GM12872 (cell line): ENCODE measurements around the gene SYNJ1.

Source experiments
- TF ChIP-seq, protein P1 (sequence below): IDR thresholded peaks from 3 replicates; pipeline ENCODE4 v1.5.1; 2011; ENCODE audit warnings: low read depth, mild to moderate bottlenecking, low read length, moderate library complexity; ENCODE audit not compliant: insufficient read depth

SYNJ1 gene

DNA sequence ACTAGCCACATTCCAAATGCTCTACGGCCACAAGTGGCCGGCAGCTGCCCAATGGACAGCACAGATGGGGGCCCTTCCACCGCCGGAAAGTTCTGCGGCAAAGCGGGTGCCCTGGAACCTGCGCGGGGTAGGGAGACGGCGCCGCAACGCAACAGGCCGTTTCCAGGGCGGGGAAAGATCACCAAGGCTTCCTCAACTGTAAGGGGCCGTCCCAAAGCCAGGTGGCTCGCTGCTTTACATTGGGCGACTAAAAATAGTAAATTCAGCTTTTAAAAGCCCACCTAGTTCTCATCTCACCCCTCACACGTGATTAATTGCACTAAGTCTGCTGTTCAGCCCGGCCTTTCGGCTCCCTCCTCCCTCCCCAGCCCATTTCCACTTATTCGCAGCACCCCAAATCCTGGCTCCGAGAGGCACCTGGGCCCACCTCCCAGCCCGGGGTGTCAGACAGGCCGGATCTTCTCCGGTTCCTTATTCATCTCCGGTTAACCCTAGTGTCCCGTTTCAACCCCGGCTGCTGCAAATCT is 116.3 kb downstream of the SYNJ1 start:
- TF ChIP-seq, protein P1, sequence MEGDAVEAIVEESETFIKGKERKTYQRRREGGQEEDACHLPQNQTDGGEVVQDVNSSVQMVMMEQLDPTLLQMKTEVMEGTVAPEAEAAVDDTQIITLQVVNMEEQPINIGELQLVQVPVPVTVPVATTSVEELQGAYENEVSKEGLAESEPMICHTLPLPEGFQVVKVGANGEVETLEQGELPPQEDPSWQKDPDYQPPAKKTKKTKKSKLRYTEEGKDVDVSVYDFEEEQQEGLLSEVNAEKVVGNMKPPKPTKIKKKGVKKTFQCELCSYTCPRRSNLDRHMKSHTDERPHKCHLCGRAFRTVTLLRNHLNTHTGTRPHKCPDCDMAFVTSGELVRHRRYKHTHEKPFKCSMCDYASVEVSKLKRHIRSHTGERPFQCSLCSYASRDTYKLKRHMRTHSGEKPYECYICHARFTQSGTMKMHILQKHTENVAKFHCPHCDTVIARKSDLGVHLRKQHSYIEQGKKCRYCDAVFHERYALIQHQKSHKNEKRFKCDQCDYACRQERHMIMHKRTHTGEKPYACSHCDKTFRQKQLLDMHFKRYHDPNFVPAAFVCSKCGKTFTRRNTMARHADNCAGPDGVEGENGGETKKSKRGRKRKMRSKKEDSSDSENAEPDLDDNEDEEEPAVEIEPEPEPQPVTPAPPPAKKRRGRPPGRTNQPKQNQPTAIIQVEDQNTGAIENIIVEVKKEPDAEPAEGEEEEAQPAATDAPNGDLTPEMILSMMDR: no peak

GRCh38 chr21:32608851-32609250 is 119.0 kb downstream of the SYNJ1 start:
- TF ChIP-seq, protein P1: no peak

DNA sequence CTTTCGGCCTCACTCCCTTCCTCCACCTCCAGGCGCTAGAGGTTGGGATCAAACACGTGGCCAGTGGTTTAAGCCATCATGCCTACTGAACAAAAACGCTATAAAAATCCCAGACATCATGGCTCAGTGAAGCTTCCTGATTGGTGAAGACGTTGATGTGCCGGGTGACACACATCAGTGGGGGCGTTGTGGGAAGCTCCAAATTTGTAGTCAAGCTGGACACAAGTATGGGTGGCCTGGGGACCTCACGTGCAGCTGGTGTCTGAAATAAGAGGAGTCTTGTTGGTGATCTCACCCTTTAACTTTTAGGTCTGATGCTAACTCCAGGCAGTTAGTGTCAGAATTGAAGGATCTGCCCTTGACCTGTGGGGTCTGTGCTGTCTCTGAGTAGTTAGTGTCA is 122.3 kb downstream of the SYNJ1 start:
- TF ChIP-seq, protein P1: no peak

DNA sequence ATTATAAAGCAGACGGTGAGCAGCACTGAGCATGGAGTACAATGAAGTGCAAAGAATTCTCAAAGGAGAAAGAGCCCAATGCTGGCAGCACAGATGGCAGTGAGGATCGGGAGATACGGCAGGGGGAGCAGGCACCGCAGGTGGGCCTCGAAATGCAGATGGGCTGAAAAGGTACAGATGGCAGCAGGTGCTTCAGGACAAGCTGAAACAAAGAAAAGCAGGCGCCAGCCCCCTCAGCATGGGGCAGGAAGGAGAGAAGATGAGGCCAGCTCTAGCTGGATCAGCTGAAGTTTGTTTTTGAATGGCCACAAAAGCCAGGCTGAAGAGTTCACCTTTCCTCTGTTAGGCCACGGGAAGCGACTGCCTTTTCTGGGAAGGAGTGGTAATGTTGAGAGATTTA is 123.3 kb downstream of the SYNJ1 start:
- TF ChIP-seq, protein P1: no peak

DNA sequence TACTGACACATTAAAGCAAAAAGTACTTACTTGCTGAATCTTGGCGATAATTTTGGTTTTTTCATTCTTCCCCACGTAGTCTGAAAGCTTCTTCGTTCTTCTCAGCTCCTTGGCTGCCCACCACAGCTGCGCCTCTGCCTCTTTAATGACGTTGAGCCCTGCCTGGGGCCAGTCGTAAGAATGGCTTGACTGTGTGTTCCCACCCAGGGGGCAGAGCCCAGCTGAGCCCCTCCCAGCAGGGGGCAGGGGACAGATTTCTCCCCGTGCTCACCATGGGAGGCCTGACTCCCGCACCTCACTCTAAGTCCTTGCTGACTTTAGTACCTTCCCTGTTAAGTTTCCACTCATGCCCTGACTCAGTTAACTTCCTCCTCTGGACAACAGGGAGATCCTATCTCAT is 124.7 kb downstream of the SYNJ1 start:
- TF ChIP-seq, protein P1: no peak

GRCh38 chr21:32602099-32602498 is 125.7 kb downstream of the SYNJ1 start:
- TF ChIP-seq, protein P1: no peak

GRCh38 chr21:32599526-32599925 is 128.3 kb downstream of the SYNJ1 start:
- TF ChIP-seq, protein P1: no peak
